NCI-H524 treated with DMSO at 0.1 percent for 48 hours (cell line): ENCODE results near the gene DRGX.
A peak's percentile ranks its signal among the peaks of the same experiment; 100 is the strongest.

Source experiments
- DNase-seq: peaks from one replicate; lab custom pipeline; 2025; lab: John Stamatoyannopoulos, UW

Gene DRGX

GRCh38 chr10:49361178-49361554, 34.7 kb downstream of the DRGX start:
- no peak for DNase-seq

GRCh38 chr10:49360271-49361177, 35.4 kb downstream of the DRGX start:
- peak; percentile 21 for DNase-seq

- peak; percentile 48 for DNase-seq
Observed at GRCh38 chr10:49359349-49360270, 36.3 kb downstream of the DRGX start.

DNA sequence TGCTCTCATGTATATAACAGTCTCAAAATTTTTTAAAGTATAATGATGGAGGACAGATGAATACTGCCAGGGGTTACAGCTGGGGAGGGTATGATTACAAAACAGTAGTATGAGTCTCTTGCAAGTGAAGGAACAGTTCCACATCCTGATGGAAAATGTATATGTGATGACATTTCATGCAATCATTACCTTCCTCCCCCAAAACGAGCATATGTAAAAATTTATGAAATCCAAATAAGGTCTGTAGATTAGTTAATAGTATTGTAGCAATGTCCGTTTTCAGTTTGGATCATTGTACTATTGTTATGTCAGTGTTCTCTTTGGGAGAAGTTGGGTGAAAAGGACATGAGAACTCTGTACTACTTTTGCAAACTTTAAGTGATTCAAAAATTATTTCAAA, 38.0 kb downstream of the DRGX start:
- DNase-seq = no peak

DNA sequence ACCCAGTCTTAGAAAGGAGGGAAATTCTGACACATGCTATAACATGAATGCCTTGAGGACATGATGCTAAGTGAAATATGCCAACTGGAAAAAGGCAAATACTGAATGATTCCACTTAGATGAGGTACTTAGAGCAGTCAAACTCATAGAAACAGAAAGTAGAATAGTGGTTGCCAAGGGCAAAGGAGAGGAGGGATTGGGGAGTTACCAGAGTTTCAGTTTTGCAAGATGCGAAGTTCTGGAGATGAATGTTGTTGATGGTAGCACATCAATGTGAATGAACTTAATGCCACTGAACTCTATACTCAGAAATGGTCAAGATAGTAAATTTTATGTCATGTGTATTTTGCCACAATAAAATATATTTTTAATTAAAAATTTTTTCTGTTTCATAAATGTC, 38.9 kb downstream of the DRGX start:
- no peak for DNase-seq

GRCh38 chr10:49356181-49356580, 39.7 kb downstream of the DRGX start:
- DNase-seq = no peak

- DNase-seq = no peak
Observed at GRCh38 chr10:49355221-49355620, 40.7 kb downstream of the DRGX start.

GRCh38 chr10:49354593-49354992, 41.3 kb downstream of the DRGX start:
- no peak for DNase-seq

DNA sequence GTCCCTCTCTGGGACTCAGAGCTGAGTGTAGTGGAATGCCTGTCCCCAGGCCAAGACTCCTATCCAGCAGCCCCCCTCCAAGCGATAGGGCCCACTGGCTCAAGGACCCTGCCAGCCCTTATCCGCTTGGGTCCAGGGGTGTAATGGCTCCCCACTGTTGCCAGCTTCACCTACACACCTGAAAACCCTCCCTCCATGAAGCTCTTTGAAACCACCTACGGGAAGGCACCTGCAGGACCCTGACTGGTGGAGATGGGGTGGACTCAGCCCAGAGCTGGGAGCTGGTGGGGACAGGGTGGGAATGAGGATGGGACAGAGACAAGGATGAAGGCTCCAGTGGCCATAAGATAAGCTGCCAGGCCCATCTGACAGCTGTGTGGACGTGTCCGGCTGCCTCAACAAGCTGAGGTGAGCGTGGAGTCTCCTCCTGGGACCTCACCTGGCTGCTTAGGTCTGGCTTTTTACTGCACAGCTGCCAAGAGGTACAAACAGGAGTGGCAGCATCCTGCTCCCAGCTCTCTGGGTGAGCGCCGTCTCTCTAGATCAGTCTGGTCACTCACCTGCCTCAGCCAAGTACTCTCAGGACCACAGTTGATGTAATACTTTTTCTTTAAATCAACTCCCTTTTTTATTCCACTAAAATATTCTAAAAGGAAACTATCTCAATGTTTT, 41.9 kb downstream of the DRGX start:
- no peak for DNase-seq

GRCh38 chr10:49353026-49353894, 42.6 kb downstream of the DRGX start:
- no peak for DNase-seq

DNA sequence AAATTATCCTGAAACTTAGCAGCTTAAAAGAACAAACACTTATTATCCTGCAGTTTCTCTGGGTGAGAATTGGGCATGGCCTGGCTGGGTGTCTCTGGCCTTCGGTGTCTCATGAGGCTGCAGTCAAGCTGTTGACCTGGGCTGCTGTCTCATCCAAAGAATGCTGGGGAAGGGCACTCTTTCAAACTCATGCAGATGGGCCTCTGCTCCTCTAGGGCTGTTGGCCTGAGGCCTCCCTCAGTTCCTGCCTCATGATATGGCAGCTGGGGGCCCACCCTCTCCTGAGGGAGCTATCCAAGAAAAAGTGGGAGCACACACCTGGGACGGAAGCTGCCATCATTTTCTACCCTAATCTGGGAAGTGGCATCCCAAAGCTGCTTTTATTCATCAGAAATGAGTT, 43.6 kb downstream of the DRGX start:
- no peak for DNase-seq

GRCh38 chr10:49351669-49352068, 44.2 kb downstream of the DRGX start:
- DNase-seq = no peak

- no peak for DNase-seq
Observed at GRCh38 chr10:49350846-49351532, 44.9 kb downstream of the DRGX start.

- no peak for DNase-seq
Observed at GRCh38 chr10:49350138-49350537, 45.8 kb downstream of the DRGX start.

DNA sequence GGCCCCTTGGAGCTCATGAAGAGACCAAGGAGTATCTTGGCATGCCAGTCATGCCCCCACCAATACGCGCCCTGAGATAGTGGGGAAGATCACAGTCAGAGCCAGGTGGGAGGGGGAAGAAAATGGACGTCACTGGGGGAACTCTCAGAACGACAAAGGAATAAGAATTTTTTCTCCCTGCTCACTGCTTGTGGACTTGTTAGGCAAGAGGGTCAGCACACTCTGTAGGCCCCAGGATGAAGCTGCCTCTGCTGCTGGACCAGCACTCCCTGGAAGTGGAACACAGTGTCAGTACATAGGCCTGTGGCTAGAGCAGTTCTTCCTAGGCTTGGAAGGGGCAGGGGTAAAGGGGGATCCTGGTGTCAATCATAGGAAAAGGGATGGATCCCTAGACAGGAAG, 46.5 kb downstream of the DRGX start:
- DNase-seq = no peak

DNA sequence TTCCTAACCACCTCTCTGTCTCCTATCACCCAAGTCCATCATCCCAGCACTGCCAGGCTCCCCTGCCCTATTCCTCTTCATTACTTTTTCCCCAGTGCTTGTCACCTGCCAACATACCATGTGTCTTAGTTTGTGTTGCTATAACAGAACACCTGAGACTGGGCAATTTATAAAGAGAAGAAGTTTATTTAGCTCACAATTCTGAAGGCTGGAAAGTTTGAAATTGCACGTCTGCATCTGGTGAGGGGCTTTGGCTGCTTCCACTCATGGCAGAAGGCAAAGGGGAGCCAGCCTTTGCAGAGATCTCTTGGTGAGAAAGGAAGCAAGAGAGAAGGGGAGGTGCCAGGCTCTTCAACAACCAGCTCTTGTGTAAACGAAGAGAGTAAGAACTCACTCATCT, 47.3 kb downstream of the DRGX start:
- DNase-seq = no peak

DNA sequence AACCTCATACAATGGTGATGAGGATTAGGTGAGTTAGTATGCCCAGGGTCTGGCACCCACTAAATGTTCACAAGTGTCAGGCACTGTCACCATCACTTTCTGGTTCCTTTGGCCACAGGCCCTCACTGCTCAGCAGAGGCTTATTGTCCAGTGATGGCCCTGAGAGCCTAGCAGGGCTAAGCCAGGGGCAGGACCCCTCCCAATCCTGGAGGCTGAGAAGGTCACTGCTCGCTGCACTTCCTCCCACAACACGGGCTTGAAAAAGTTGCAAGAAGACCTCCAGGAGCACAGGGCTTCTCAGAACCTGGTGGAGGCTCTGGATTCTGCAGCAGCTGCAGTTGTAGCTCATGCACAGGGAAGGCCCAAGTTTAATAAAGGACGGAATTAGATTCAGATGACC, 48.1 kb downstream of the DRGX start:
- no peak for DNase-seq

DNA sequence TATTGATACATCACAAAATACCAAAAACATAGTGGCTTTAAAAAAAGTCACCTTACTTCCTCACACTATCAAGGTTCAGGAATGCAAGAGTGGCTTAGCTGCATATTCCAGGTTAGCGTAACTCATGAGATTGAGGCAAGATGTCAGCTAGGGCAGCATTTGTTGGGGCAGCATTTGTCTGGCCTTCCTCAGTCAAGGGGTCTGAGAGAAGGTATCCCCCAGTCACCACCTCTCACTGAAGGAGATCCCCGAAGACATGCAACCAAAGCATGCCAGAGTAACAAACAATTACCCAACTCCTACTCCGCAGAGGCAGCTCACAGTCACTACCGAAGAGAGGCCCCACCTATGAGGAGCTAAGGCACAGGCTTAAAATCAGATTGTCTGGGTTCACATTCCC, 48.5 kb downstream of the DRGX start:
- no peak for DNase-seq

GRCh38 chr10:49344840-49345239, 51.0 kb downstream of the DRGX start:
- no peak for DNase-seq

- no peak for DNase-seq
Observed at GRCh38 chr10:49338604-49339003, 57.3 kb downstream of the DRGX start.
